ENCODE measurements around the gene CASP6. TPM values are rescaled to one million over a fixed set of nuclear protein-coding genes. Genes with fewer than 3 reads are reported as not detected.

Gene CASP6
- total RNA-seq, 1 donor from 2014 or later, result 25.2 TPM

DNA sequence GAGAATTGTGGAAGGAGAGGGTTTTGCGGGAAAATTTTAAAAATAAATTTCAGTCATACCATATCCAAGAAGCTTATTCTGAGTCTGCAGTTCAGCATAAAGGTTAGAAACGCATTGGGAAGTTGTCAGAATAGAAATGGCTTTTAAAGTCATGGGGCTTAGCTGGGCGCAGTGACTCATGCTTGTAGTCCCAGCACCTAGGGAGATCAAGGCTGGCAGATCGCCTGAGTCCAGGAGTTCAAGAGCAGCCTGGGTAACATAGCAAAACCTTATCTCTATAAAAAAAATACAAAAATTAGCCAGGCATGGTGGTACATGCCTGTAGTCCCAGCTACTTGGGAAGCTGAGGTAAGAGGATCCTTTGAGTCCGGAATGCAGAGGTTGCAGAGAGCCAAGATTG lies 30.5 kb upstream of the CASP6 start:
- no peak for TF ChIP-seq EZH2 (IDR thresholded peaks at IDR 0.05; ENCODE audit: insufficient read depth, low read length)
- TF ChIP-seq, protein P1, sequence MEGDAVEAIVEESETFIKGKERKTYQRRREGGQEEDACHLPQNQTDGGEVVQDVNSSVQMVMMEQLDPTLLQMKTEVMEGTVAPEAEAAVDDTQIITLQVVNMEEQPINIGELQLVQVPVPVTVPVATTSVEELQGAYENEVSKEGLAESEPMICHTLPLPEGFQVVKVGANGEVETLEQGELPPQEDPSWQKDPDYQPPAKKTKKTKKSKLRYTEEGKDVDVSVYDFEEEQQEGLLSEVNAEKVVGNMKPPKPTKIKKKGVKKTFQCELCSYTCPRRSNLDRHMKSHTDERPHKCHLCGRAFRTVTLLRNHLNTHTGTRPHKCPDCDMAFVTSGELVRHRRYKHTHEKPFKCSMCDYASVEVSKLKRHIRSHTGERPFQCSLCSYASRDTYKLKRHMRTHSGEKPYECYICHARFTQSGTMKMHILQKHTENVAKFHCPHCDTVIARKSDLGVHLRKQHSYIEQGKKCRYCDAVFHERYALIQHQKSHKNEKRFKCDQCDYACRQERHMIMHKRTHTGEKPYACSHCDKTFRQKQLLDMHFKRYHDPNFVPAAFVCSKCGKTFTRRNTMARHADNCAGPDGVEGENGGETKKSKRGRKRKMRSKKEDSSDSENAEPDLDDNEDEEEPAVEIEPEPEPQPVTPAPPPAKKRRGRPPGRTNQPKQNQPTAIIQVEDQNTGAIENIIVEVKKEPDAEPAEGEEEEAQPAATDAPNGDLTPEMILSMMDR (IDR thresholded peaks at IDR 0.05; ENCODE audit: insufficient read depth, low read depth, low read length), result no peak
- H3K4me1 ChIP-seq (ENCODE audit: insufficient read depth, low read length), result peaks cover 13% of the 10 kb centered on the region
- Mint-ChIP-seq H3K27ac (ENCODE audit: unreplicated experiment) (no peak overlapping the region), H3K4me3 (ENCODE audit: unreplicated experiment) (no peak overlapping the region), H3K9me3 (ENCODE audit: unreplicated experiment) (no peaks in the 10 kb centered on the region), H3K4me1 (ENCODE audit: low read depth, unreplicated experiment) (no peaks in the 10 kb centered on the region), H3K36me3 (ENCODE audit: low read depth, unreplicated experiment) (no peaks in the 10 kb centered on the region), H3K27me3 (ENCODE audit: low read depth, unreplicated experiment) (no peaks in the 10 kb centered on the region)
- DNase-seq (ENCODE audit: low read depth), result no peak
- peaks cover 8% of the 10 kb centered on the region for H3K79me2 ChIP-seq (ENCODE audit: insufficient read depth, low read length)
- H3K27me3 ChIP-seq (ENCODE audit: insufficient read depth, low read length), result no peaks in the 10 kb centered on the region
- no peak overlapping the region for H3K27ac ChIP-seq (ENCODE audit: low read depth, low read length)
- H4K20me1 ChIP-seq (ENCODE audit: insufficient read depth, low read length), result no peaks in the 10 kb centered on the region
- no peak overlapping the region for H3K9ac ChIP-seq (ENCODE audit: low read length)
- FAIRE-seq, result no peak
- H3K4me3 ChIP-seq (ENCODE audit: insufficient read depth, low read depth, low read length), result no peak overlapping the region
- no peaks in the 10 kb centered on the region for H3K36me3 ChIP-seq (ENCODE audit: insufficient read depth, low read length)
- no peak overlapping the region for H3K4me2 ChIP-seq (ENCODE audit: low read length)
- H3K9me3 ChIP-seq (ENCODE audit: insufficient read depth, low read depth, low read length), result no peaks in the 10 kb centered on the region
- no peak overlapping the region for H2AFZ ChIP-seq (ENCODE audit: low read depth, low read length)

DNA sequence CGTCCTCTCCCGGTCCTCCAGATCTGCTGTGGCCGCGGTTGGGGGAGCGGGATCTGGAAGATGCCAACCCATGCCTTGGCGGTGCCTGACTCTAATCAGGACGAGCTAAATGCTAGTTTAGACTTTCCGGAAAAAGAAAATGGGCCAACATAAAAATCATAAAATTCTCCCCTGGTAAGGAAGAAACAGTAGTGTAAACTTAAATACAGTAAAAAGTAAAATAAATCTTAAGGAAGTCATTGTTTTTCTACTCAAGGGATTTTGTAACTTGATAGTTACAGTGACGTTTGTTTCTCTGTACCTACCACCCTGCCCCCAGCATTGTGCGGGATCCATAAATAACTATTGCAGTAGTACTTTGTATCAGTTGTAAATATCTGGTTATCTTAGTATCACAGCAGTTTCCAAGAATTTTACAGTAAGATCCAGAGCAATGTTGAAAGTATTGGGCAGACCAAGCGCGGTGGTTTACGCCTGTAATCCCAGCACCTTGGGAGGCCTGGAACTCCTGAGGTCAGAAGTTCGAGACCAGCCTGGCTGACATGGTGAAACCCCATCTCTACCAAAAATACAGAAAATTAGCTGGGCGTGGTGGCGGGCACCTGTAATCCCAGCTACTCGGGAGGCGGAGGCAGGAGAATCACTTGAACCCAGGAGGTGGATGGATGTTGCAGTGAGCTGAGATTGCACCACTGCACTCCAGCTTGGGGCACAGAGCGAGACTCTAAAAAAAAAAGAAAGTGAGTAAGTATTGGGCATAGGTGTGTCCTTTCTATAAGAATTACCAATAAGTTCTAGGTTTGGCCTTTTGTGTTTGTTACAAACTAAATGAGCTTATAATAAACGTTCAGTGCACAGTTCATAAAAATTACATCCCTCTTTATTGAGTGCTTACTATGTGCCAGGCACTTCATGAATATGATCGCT lies 27.6 kb upstream of the CASP6 start:
- H3K27me3 ChIP-seq (ENCODE audit: insufficient read depth, low read length), result no peaks in the 10 kb centered on the region
- Mint-ChIP-seq H3K4me1 (ENCODE audit: low read depth, unreplicated experiment) (peaks cover 4% of the 10 kb centered on the region), H3K36me3 (ENCODE audit: low read depth, unreplicated experiment) (no peaks in the 10 kb centered on the region), H3K27me3 (ENCODE audit: low read depth, unreplicated experiment) (no peaks in the 10 kb centered on the region), H3K27ac (ENCODE audit: unreplicated experiment) (peak overlapping the region; percentile 74), H3K9me3 (ENCODE audit: unreplicated experiment) (no peaks in the 10 kb centered on the region), H3K4me3 (ENCODE audit: unreplicated experiment) (peak overlapping the region; percentile 87)
- H3K4me1 ChIP-seq (ENCODE audit: insufficient read depth, low read length), result peaks cover 12% of the 10 kb centered on the region
- peak overlapping the region; percentile 85 for H3K9ac ChIP-seq (ENCODE audit: low read length)
- no peaks in the 10 kb centered on the region for H3K36me3 ChIP-seq (ENCODE audit: insufficient read depth, low read length)
- H4K20me1 ChIP-seq (ENCODE audit: insufficient read depth, low read length), result no peaks in the 10 kb centered on the region
- H3K9me3 ChIP-seq (ENCODE audit: insufficient read depth, low read depth, low read length), result no peaks in the 10 kb centered on the region
- DNase-seq (ENCODE audit: low read depth) (peak; percentile 18), FAIRE-seq (no peak)
- H3K27ac ChIP-seq (ENCODE audit: low read depth, low read length), result peak overlapping the region; percentile 56
- peak overlapping the region; percentile 96 for H3K4me2 ChIP-seq (ENCODE audit: low read length)
- peak overlapping the region; percentile 90 for H3K4me3 ChIP-seq (ENCODE audit: insufficient read depth, low read depth, low read length)
- peak overlapping the region; percentile 93 for H2AFZ ChIP-seq (ENCODE audit: low read depth, low read length)
- no peak for TF ChIP-seq EZH2 (IDR thresholded peaks at IDR 0.05; ENCODE audit: insufficient read depth, low read length)
- TF ChIP-seq, protein P1 (IDR thresholded peaks at IDR 0.05; ENCODE audit: insufficient read depth, low read depth, low read length), result no peak
- H3K79me2 ChIP-seq (ENCODE audit: insufficient read depth, low read length), result peaks cover 20% of the 10 kb centered on the region

Measured in astrocyte (in vitro differentiated cells and primary cell).